Measurements from ENCODE around the gene RAB11FIP2. TPM values are rescaled to one million over a fixed set of nuclear protein-coding genes. Genes with fewer than 3 reads are reported as not detected.

RAB11FIP2 gene
- total and polyA plus RNA-seq, 2 experiments from 2014 or later: 9.0 to 13.0 TPM

DNA sequence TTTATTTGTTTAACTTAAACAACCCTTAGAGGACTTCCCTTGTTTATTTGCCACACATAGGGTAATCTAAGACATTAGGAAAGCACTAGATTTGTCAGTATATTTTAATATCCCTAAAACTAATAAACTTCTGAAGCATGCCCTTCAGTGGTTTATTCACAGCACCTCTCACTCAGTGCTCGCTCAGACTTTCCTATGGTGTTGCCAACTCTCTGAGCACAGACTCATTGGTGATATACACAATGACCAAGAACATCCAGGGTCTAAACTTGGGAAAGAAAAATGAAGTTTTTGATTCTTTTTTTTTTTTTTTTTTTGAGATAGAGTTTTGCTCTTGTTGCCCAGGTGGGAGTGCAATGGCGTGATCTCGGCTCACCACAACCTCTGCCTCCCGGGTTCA lies 82.2 kb downstream of the RAB11FIP2 start:
- in situ Hi-C loops (cut with MboI): no loop called here
- H3K36me3 ChIP-seq (ENCODE audit: low read depth): no peaks in the 10 kb centered on the region
- no peak overlapping the region for H3K4me2 ChIP-seq (ENCODE audit: unreplicated experiment)
- 0 out of 2 replicates have a peak, but pooled peaks cover 3% of the 10 kb centered on the region for H3K9me2 ChIP-seq (ENCODE audit: insufficient read depth)
- no peaks in the 10 kb centered on the region for H3K9me3 ChIP-seq (ENCODE audit: low read depth)
- H3K4me3 ChIP-seq: no peak overlapping the region
- no peak overlapping the region for H3K9ac ChIP-seq
- H3K27me3 ChIP-seq (replicated peaks; ENCODE audit: insufficient read depth): no peaks in the 10 kb centered on the region
- peak; percentile 13 for DNase-seq
- WGBS, 2 experiments (ENCODE audit: low coverage in 1 of 2, low lambda C conversion rate in 2 of 2, missing lambda C conversion rate in 2 of 2): 69 to 76% methylated on average over 4 of the region's 4 CpGs
- H2AFZ ChIP-seq: no peak overlapping the region
- no peaks in the 10 kb centered on the region for H3K4me1 ChIP-seq (ENCODE audit: insufficient read depth)
- H4K20me1 ChIP-seq (ENCODE audit: insufficient read depth): no peaks in the 10 kb centered on the region
- no peak for TF ChIP-seq EZH2 (IDR thresholded peaks at IDR 0.05; ENCODE audit: insufficient read depth, poor library complexity, severe bottlenecking)
- no peaks in the 10 kb centered on the region for H3K79me2 ChIP-seq (ENCODE audit: insufficient read depth)
- no peak overlapping the region for H3K27ac ChIP-seq
- no peaks in the 10 kb centered on the region for H3F3A ChIP-seq (ENCODE audit: insufficient read depth)

GRCh38 chr10:117960345-117960935 lies 86.3 kb downstream of the RAB11FIP2 start:
- Histone ChIP-seq H4K20me1 (ENCODE audit: insufficient read depth) (no peaks in the 10 kb centered on the region), H3F3A (ENCODE audit: insufficient read depth) (no peaks in the 10 kb centered on the region), H3K27ac (no peak overlapping the region), H3K36me3 (ENCODE audit: low read depth) (no peaks in the 10 kb centered on the region), H2AFZ (no peak overlapping the region), H3K27me3 (replicated peaks; ENCODE audit: insufficient read depth) (no peaks in the 10 kb centered on the region), H3K79me2 (ENCODE audit: insufficient read depth) (no peaks in the 10 kb centered on the region), H3K4me2 (ENCODE audit: unreplicated experiment) (no peak overlapping the region), H3K9ac (no peak overlapping the region), H3K4me3 (no peak overlapping the region), H3K9me3 (ENCODE audit: low read depth) (no peaks in the 10 kb centered on the region), H3K9me2 (ENCODE audit: insufficient read depth) (0 out of 2 replicates have a peak, but pooled peaks cover 3% of the 10 kb centered on the region), H3K4me1 (ENCODE audit: insufficient read depth) (no peaks in the 10 kb centered on the region)
- in situ Hi-C loops (cut with MboI): no loop called here
- TF ChIP-seq EZH2phosphoT487 (IDR thresholded peaks at IDR 0.05; ENCODE audit: insufficient read depth, low read depth) (no peak), EZH2 (IDR thresholded peaks at IDR 0.05; ENCODE audit: insufficient read depth, poor library complexity, severe bottlenecking) (no peak)
- 76 to 79% methylated on average over 4 of the region's 4 CpGs for WGBS, 2 experiments (ENCODE audit: low coverage in 1 of 2, low lambda C conversion rate in 2 of 2, missing lambda C conversion rate in 2 of 2)
- DNase-seq: peak; percentile 44

DNA sequence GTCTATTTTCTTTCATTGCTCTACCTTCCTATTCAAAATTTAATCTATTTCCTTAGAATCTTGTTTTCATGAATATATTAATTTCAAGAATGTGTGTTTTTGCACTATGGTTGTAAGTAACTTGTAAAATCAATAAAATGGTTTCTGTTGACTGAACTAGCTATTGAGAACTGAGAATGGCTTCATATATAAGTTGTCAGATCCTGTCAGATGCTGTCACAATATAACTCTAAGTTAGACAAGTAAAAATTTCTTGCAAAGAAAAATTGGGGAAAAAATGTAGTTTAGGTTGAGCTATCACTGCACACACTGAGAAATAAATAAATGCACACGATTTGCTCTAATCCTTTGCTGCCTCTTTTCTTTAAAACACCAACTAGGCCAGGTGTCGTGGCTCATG lies 89.8 kb downstream of the RAB11FIP2 start:
- in situ Hi-C loops (cut with MboI): no loop called here
- no peaks in the 10 kb centered on the region for H3K4me1 ChIP-seq (ENCODE audit: insufficient read depth)
- WGBS, 2 experiments (ENCODE audit: low coverage in 1 of 2, low lambda C conversion rate in 2 of 2, missing lambda C conversion rate in 2 of 2): 62 to 66% methylated on average over 2 of the region's 2 CpGs

GRCh38 chr10:117955176-117955575 lies 91.6 kb downstream of the RAB11FIP2 start:
- H2AFZ ChIP-seq: no peak overlapping the region
- TF ChIP-seq EZH2 (IDR thresholded peaks at IDR 0.05; ENCODE audit: insufficient read depth, poor library complexity, severe bottlenecking): no peak
- TF ChIP-seq EZH2phosphoT487 (IDR thresholded peaks at IDR 0.05; ENCODE audit: insufficient read depth, low read depth): no peak
- no peaks in the 10 kb centered on the region for H4K20me1 ChIP-seq (ENCODE audit: insufficient read depth)
- 0 out of 2 replicates have a peak, but pooled peaks cover 14% of the 10 kb centered on the region for H3K27me3 ChIP-seq (replicated peaks; ENCODE audit: insufficient read depth)
- no peaks in the 10 kb centered on the region for H3K79me2 ChIP-seq (ENCODE audit: insufficient read depth)
- H3K4me2 ChIP-seq (ENCODE audit: unreplicated experiment): peak overlapping the region; percentile 2
- H3K4me1 ChIP-seq (ENCODE audit: insufficient read depth): no peaks in the 10 kb centered on the region
- no peak overlapping the region for H3K9ac ChIP-seq
- H3K9me2 ChIP-seq (ENCODE audit: insufficient read depth): no peaks in the 10 kb centered on the region
- no peaks in the 10 kb centered on the region for H3K9me3 ChIP-seq (ENCODE audit: low read depth)
- DNase-seq: peak; percentile 56
- no peaks in the 10 kb centered on the region for H3K36me3 ChIP-seq (ENCODE audit: low read depth)
- H3K27ac ChIP-seq: no peak overlapping the region
- WGBS, 2 experiments (ENCODE audit: low coverage in 1 of 2, low lambda C conversion rate in 2 of 2, missing lambda C conversion rate in 2 of 2): 0 to 9% methylated on average over 1 of the region's 1 CpG
- H3F3A ChIP-seq (ENCODE audit: insufficient read depth): no peaks in the 10 kb centered on the region; the same call in 1 of the 2 replicates
- H3K4me3 ChIP-seq: no peak overlapping the region
- in situ Hi-C loops (cut with MboI): no loop called here

More for the DNA sequence above, 89.8 kb downstream of the RAB11FIP2 start:
- Histone ChIP-seq H3K4me3 (no peak overlapping the region), H2AFZ (no peak overlapping the region), H3K9ac (no peak overlapping the region), H3K27me3 (replicated peaks; ENCODE audit: insufficient read depth) (0 out of 2 replicates have a peak, but pooled peaks cover 6% of the 10 kb centered on the region), H3K9me3 (ENCODE audit: low read depth) (no peaks in the 10 kb centered on the region), H3K9me2 (ENCODE audit: insufficient read depth) (0 out of 2 replicates have a peak, but pooled peaks cover 3% of the 10 kb centered on the region), H4K20me1 (ENCODE audit: insufficient read depth) (no peaks in the 10 kb centered on the region), H3K27ac (no peak overlapping the region), H3K36me3 (ENCODE audit: low read depth) (no peaks in the 10 kb centered on the region), H3K79me2 (ENCODE audit: insufficient read depth) (no peaks in the 10 kb centered on the region), H3F3A (ENCODE audit: insufficient read depth) (no peaks in the 10 kb centered on the region; the same call in 1 of the 2 replicates), H3K4me2 (ENCODE audit: unreplicated experiment) (no peak overlapping the region)
- TF ChIP-seq EZH2phosphoT487 (IDR thresholded peaks at IDR 0.05; ENCODE audit: insufficient read depth, low read depth): no peak
- TF ChIP-seq EZH2 (IDR thresholded peaks at IDR 0.05; ENCODE audit: insufficient read depth, poor library complexity, severe bottlenecking): no peak
- DNase-seq: no peak

Data from GM23248 (cell line).